Chondrocyte (in vitro differentiated cells): ENCODE measurements around the gene NPAS3. TPM values are rescaled to one million over a fixed set of nuclear protein-coding genes. Genes with fewer than 3 reads are reported as not detected.

Experiments used
- DNase-seq: peaks from one replicate; pipeline ENCODE4 v3.0.0; 2021; ENCODE audit warnings: mixed read lengths, low spot score
- H3K27ac Mint-ChIP-seq: one replicate; pipeline ENCODE4 v1.8.0; 2021; ENCODE audit warnings: mild to moderate bottlenecking, moderate library complexity, mixed read lengths; ENCODE audit not compliant: unreplicated experiment
- H3K27me3 Mint-ChIP-seq: 2 replicates; pipeline ENCODE4 v1.8.0; 2021; ENCODE audit warnings: low read depth, mixed read lengths
- H3K36me3 Mint-ChIP-seq: 2 replicates; pipeline ENCODE4 v1.8.0; 2021; ENCODE audit warnings: low read depth, mixed read lengths
- H3K4me1 Mint-ChIP-seq: 2 replicates; pipeline ENCODE4 v1.8.0; 2021; ENCODE audit warnings: low read depth, mild to moderate bottlenecking, mixed read lengths
- H3K4me3 Mint-ChIP-seq: one replicate; pipeline ENCODE4 v1.8.0; 2021; ENCODE audit warnings: mild to moderate bottlenecking, moderate library complexity, mixed read lengths; ENCODE audit not compliant: unreplicated experiment
- H3K9me3 Mint-ChIP-seq: 2 replicates; pipeline ENCODE4 v1.8.0; 2021; ENCODE audit warnings: low read depth, mixed read lengths
- CTCF ChIP-seq: fragments of 200-600 bp; sonication (generic); IDR thresholded peaks from 2 replicates; pipeline ENCODE4 v1.5.0; 2021; ENCODE audit warnings: antibody characterized with exemption, mild to moderate bottlenecking, moderate library complexity
- total RNA-seq: library from RNA; stranded (reverse); gene quantifications from 3 replicates; pipeline ENCODE4 v1.2.1, GENCODE V29; 2021

NPAS3 gene
- total RNA-seq, 1 donor from 2014 or later = 2.6 TPM

DNA sequence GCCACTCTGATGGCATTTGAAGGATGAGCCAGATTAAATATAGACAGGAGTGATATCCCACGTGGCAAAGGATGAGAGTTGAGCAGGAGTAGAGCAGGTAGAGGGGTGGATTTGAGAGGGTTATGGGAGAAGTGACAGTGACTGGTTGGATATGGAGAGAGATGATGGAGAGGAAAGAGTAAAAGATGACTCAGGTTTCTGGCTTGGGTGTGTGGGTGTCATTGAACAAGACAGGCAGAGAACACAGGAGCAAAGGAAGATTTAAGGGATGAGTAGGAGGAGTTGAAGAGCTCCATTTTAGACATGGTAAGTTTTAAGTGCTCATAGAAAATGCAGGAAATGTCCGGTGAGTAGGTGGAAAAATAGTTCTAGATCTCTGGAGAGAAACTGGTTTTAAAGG lies 875.3 kb downstream of the NPAS3 start:
- TF ChIP-seq CTCF = no peak
- no peak for DNase-seq
- Mint-ChIP-seq H3K4me1 (no peaks in the 10 kb centered on the region), H3K27me3 (peaks cover 8% of the 10 kb centered on the region), H3K27ac (no peak overlapping the region), H3K4me3 (no peak overlapping the region), H3K9me3 (no peaks in the 10 kb centered on the region), H3K36me3 (no peaks in the 10 kb centered on the region)

GRCh38 chr14:33833706-33834465 lies 895.2 kb downstream of the NPAS3 start:
- TF ChIP-seq CTCF = no peak
- H3K27me3 Mint-ChIP-seq = no peaks in the 10 kb centered on the region

DNA sequence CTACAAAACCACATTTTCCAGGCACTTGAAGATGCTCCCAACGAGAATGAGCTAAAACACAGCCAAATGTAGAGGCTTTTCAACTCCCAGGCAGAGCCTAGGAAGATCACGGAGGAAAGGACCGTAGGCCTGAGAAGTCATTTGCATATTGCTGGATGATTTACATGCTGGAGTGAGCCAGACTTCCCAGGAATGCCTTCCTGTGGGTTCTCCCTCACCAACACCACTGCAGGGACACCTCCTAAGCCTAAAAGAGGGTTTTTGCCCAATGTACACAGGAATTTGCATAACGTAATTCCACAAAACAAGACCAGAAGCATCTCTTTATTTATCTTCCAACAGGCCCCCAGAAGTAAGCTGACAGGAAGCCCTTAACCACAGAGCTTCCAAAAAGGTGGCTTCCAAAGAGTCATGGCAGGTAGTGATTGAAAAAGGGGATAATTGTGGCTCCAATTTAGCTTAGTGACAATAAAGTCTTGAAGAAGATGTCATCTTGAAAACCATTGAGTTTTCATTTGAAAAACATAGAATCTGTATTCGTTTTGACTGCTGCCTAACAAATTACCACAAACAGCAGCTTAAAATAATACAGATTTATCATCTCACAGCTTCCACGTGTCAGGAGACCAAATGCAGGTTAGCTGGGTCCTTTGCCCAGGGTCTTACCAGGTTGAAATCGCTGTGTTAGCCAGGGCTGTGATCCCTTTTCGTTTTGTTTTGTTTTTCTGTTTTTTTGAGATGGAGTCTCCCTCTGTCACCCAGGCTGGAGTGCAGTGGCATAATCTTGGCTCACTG lies 896.0 kb downstream of the NPAS3 start:
- peaks cover 3% of the 10 kb centered on the region for H3K9me3 Mint-ChIP-seq
- no peak for DNase-seq
- H3K27ac Mint-ChIP-seq = no peak overlapping the region
- H3K36me3 Mint-ChIP-seq = no peaks in the 10 kb centered on the region
- H3K27me3 Mint-ChIP-seq = no peaks in the 10 kb centered on the region
- H3K4me3 Mint-ChIP-seq = no peak overlapping the region
- no peaks in the 10 kb centered on the region for H3K4me1 Mint-ChIP-seq
- TF ChIP-seq CTCF = no peak

More at GRCh38 chr14:33833706-33834465, 895.2 kb downstream of the NPAS3 start:
- H3K36me3 Mint-ChIP-seq = no peaks in the 10 kb centered on the region
- no peak for DNase-seq
- H3K4me1 Mint-ChIP-seq = no peaks in the 10 kb centered on the region
- H3K9me3 Mint-ChIP-seq = peaks cover 3% of the 10 kb centered on the region
- no peak overlapping the region for H3K4me3 Mint-ChIP-seq
- H3K27ac Mint-ChIP-seq = no peak overlapping the region

GRCh38 chr14:33835261-33835655 lies 896.6 kb downstream of the NPAS3 start:
- Mint-ChIP-seq H3K4me1 (no peaks in the 10 kb centered on the region), H3K36me3 (no peaks in the 10 kb centered on the region), H3K9me3 (peaks cover 3% of the 10 kb centered on the region), H3K27me3 (no peaks in the 10 kb centered on the region), H3K27ac (no peak overlapping the region), H3K4me3 (no peak overlapping the region)
- no peak for DNase-seq
- no peak for TF ChIP-seq CTCF

GRCh38 chr14:33835677-33836076 lies 897.0 kb downstream of the NPAS3 start:
- Mint-ChIP-seq H3K9me3 (peaks cover 3% of the 10 kb centered on the region), H3K4me3 (no peak overlapping the region), H3K27me3 (no peaks in the 10 kb centered on the region), H3K36me3 (no peaks in the 10 kb centered on the region), H3K4me1 (no peaks in the 10 kb centered on the region), H3K27ac (no peak overlapping the region)
- no peak for DNase-seq
- TF ChIP-seq CTCF = no peak
